AG08395 (cell line): ENCODE results near the gene LRRC51.

Experiments
- DNase-seq: peaks from one replicate; pipeline ENCODE4 v3.0.0; 2012; ENCODE audit warnings: mixed read lengths, low spot score

LRRC51 gene, protein sequence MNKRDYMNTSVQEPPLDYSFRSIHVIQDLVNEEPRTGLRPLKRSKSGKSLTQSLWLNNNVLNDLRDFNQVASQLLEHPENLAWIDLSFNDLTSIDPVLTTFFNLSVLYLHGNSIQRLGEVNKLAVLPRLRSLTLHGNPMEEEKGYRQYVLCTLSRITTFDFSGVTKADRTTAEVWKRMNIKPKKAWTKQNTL

GRCh38 chr11:72080326-72081183 is at the start of gene LRRC51, which contains the start of gene NUMA1:
LRRC51 (plus strand) TSS chr11:72080850; CDS start chr11:72089084, 8,234 bp downstream.
NUMA1 (minus strand) TSS chr11:72080542; CDS start chr11:72035943, 44,599 bp downstream.
- DNase-seq = peak; percentile 95

DNA sequence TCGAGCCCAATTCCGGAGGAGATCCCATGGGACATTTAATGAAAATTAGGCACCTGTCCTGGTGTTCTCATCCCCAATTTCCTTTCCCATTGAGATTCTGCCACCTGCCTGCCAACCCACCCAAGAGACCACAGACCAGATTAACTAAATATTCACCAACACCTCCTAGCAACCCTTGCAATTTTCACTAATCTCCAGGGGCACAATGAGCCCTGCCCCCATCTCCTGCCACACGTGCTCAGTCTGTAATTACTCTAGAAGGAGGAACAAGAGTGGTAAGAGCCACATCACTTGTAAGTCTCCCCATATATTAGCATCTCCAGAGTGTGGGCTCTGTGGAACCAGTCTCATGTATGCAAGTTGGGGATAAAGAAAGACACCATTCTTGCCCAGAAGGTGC is 44.0 kb upstream of the LRRC51 start:
- no peak for DNase-seq

GRCh38 chr11:72037554-72038311 is 42.9 kb upstream of the LRRC51 start:
- no peak for DNase-seq

- peak; percentile 93 for DNase-seq
These were observed 42.2 kb upstream of the LRRC51 start for GRCh38 chr11:72038491-72038890.

GRCh38 chr11:72039031-72039855 is 41.4 kb upstream of the LRRC51 start:
- peak; percentile 41 for DNase-seq

- DNase-seq = no peak
These were observed 40.7 kb upstream of the LRRC51 start for GRCh38 chr11:72039856-72040401.

DNA sequence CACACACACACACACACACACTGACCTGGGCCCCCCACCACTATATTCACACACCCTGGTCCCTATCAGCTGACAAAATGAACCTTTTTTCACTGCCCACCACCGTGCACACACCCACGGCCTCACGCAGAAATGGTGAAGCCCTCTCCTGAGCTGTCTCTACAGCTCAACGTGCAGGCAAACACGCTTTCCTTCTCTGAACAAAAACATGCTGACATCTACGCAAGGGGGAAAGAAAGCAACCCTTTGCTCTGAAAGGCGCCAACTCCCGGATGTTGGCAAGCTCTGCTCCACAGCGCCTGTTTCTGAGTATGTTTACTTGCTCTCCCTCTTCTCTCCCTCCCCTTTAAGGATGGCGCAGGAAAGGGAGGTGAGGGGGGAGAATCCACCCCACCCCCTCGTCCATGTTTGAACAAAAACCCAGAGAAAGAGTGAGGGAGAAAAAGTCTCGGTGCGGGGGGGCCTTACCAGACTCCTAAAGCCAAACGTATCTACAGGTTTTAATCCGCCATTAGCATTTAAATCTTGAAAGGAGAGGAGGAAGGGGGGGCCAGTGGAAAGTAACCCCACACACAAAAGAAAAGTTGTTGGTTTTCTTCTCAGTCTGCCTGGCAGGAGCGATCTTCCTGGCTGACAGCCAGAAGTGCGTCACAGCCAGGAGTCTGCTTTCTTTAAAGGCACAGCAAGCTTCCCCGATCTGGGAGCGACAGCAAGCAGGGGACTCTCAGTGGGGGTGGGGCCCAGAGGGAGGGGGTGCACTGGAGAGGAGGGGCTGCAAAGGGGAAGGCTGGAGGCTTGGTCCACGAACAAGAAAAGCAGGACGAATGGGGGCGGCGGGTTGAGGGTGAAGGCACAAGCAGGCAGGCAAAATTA is 39.9 kb upstream of the LRRC51 start:
- DNase-seq = peak; percentile 92

- DNase-seq = peak; percentile 72
These were observed 39.1 kb upstream of the LRRC51 start for GRCh38 chr11:72041364-72042063.

GRCh38 chr11:72042064-72042745 is 38.4 kb upstream of the LRRC51 start:
- DNase-seq = no peak

- DNase-seq = no peak
These were observed 34.8 kb upstream of the LRRC51 start for GRCh38 chr11:72045849-72046248.

GRCh38 chr11:72048766-72049460 is 31.7 kb upstream of the LRRC51 start:
- DNase-seq = no peak

GRCh38 chr11:72058416-72059034 is 22.1 kb upstream of the LRRC51 start:
- DNase-seq = no peak

DNA sequence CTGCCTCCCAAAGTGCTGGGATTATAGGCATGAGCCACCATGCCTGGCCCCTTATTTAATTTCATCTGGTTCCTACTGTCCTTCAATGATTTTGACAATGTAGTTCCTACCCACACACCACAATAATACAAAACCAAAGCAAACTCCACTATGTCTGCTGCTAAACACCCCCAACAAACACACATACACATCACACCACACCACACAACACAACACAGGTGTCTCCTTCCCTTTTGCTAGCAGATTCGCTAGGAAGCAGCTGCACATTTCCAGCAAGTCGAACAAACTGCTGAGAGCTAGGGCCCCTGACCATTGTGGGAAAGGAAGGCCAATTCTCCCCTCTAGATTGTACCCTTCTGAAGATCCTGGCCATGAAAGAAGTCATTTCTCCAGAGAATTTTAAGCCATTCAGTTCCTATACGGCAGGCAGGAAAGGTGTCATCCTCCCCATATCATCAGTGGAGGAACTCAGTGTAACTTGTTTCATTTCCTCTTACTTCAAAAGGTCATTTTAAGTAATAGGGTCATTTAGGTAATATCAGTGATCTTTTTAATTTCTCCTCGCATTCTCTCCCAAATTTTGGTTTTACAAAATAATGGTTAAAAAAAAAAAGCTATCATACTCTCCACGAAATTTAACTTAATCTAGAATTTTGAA is 18.8 kb upstream of the LRRC51 start:
- DNase-seq = no peak

DNA sequence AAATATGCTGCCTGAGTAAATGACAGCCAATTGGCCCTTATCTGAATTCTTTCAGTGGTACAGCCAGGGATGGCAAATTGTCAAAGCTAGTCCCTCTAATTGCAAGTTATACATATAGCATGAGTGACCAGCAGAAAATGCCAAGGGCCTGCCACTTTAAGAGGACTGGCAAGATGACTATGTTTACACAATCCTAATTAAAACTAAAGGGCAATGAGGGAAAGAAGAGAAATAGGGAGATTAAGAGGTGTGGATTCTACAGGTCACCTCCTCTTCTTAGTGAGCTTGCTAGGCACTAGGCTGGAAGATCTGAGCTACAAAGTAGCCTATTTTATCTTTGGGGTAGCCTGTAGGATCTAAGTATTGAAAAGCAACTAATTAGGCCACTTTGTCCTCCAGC is 13.8 kb upstream of the LRRC51 start:
- no peak for DNase-seq

- no peak for DNase-seq
These were observed 13.4 kb upstream of the LRRC51 start for GRCh38 chr11:72067266-72067665.

DNA sequence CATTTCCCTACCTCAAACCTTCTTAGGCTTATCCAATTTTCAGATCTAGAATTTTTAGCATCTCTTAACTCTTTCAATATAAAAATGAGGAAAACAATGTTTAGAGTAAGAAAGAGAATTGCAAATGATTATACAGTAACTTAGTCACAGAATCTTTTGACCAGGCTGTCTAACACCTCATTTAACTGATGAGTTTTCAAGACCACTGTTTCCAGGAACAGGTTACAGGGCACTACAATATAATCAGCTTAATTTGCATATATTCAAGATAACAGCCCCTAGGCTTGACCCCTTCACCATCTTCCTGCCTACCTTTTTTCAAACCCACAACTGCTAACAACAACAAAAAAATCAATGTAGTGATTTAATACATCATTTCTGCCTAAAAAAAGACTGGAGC is 13.0 kb upstream of the LRRC51 start:
- DNase-seq = no peak

- no peak for DNase-seq
These were observed 11.4 kb upstream of the LRRC51 start for GRCh38 chr11:72069200-72069599.
